Smooth muscle cell (in vitro differentiated cells): ENCODE measurements around the gene SCLY. TPM values are rescaled to one million over a fixed set of nuclear protein-coding genes. Genes with fewer than 3 reads are reported as not detected.

ENCODE experiments used
- DNase-seq: peaks from one replicate; lab custom pipeline; 2025; ENCODE audit not compliant: unreplicated experiment; lab: John Stamatoyannopoulos, UW
- H2AFZ ChIP-seq: fragments of 200-600 bp; sonication (generic); 2 replicates; pipeline ENCODE4 v1.6.0; 2016; ENCODE audit warnings: antibody characterized with exemption, low read depth, mild to moderate bottlenecking
- H3F3A ChIP-seq: fragments of 200-600 bp; sonication (generic); 2 replicates; pipeline ENCODE4 v1.6.0; 2017; ENCODE audit warnings: antibody characterized with exemption, low read depth
- H3K27ac ChIP-seq: fragments of 200-600 bp; sonication (generic); 2 replicates; pipeline ENCODE4 v1.5.1; 2016; ENCODE audit warnings: low read depth, mild to moderate bottlenecking
- H3K27me3 ChIP-seq: fragments of 200-600 bp; sonication (generic); 2 replicates; pipeline ENCODE4 v1.6.1; 2016; ENCODE audit warnings: low read depth, mild to moderate bottlenecking
- H3K36me3 ChIP-seq: fragments of 200-600 bp; sonication (generic); 2 replicates; pipeline ENCODE4 v1.5.1; 2016; ENCODE audit warnings: low read depth
- H3K4me1 ChIP-seq: fragments of 200-600 bp; sonication (generic); 2 replicates; pipeline ENCODE4 v1.5.1; 2016; ENCODE audit warnings: low read depth
- H3K4me2 ChIP-seq: fragments of 200-600 bp; sonication (generic); 2 replicates; pipeline ENCODE4 v1.6.0; 2016; ENCODE audit warnings: mild to moderate bottlenecking
- H3K4me3 ChIP-seq: fragments of 200-600 bp; sonication (generic); 2 replicates; pipeline ENCODE4 v1.5.1; 2016; ENCODE audit warnings: mild to moderate bottlenecking
- H3K79me2 ChIP-seq: fragments of 200-600 bp; sonication (generic); 2 replicates; pipeline ENCODE4 v1.6.0; 2016; ENCODE audit warnings: low read depth, mild to moderate bottlenecking
- H3K9ac ChIP-seq: fragments of 200-600 bp; sonication (generic); 2 replicates; pipeline ENCODE4 v1.6.0; 2016; ENCODE audit warnings: low read depth
- H3K9me3 ChIP-seq: fragments of 200-600 bp; sonication (generic); replicated peaks from 2 replicates; pipeline ENCODE4 v1.5.1; 2016; ENCODE audit warnings: low read depth
- H4K20me1 ChIP-seq: fragments of 200-600 bp; sonication (generic); 2 replicates; pipeline ENCODE4 v1.6.0; 2016; ENCODE audit warnings: low read depth
- CTCF ChIP-seq: fragments of 200-600 bp; sonication (generic); IDR thresholded peaks from 2 replicates; pipeline ENCODE4 v1.5.1; 2017; ENCODE audit warnings: borderline replicate concordance, mild to moderate bottlenecking, antibody characterized with exemption; ENCODE audit not compliant: insufficient read depth, poor library complexity, severe bottlenecking
- WGBS: methylation state at CpG from one replicate; pipeline ENCODE4 v1.1.7; 2016; ENCODE audit warnings: low lambda C conversion rate; 5-methylcytosine and 5-hydroxymethylcytosine counted together
- polyA plus RNA-seq: library from polyadenylated mRNA; unstranded; fragments of >200 nt; fragmentation: Nextera tagmentation; extraction: Ambion mirVana; gene quantifications from 2 replicates; pipeline ENCODE4 v1.2.1, GENCODE V29; 2016
- total RNA-seq: library from RNA; depleted of rRNA; stranded (reverse); fragments of >200 nt; gene quantifications from 2 replicates; pipeline ENCODE4 v1.2.3, GENCODE V29; 2014

The SCLY gene
- total and polyA plus RNA-seq, 2 experiments from 2014 or later: 7.6 to 12.9 TPM

DNA sequence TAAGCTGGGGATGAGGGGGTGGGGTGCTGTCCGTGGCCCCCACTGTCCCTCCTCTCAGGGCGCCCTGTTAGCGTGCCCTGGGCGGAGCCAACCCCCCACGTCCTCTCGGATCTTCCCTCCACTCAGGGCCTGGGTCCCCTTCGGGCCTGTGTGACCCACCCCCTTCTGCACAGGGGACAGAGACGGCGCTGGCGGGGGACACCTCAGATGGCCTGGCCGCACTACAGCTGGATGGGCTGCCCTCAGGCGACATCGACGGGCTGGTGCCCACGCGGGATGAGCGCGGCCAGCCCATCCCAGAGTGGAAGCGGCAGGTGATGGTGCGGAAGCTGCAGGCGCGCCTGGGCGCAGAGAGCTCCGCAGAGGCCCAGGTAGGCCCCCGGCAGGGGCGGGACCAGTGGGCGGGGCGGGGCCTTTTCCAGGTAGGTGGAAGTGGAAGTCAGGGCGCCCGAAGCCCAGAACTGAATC, 67.8 kb downstream of the SCLY start:
- no peak for DNase-seq
- no peaks in the 10 kb centered on the region for H4K20me1 ChIP-seq
- TF ChIP-seq CTCF: no peak
- no peaks in the 10 kb centered on the region for H3K27me3 ChIP-seq
- no peaks in the 10 kb centered on the region for H3K4me1 ChIP-seq
- no peaks in the 10 kb centered on the region for H3K79me2 ChIP-seq
- H3K4me3 ChIP-seq: no peak overlapping the region
- H2AFZ ChIP-seq: no peak overlapping the region
- H3K36me3 ChIP-seq: no peaks in the 10 kb centered on the region
- WGBS: 61% methylated on average over 19 of the region's 30 CpGs
- H3K27ac ChIP-seq: no peak overlapping the region
- no peak overlapping the region for H3K4me2 ChIP-seq
- H3F3A ChIP-seq: no peaks in the 10 kb centered on the region
- no peak overlapping the region for H3K9ac ChIP-seq
- no peaks in the 10 kb centered on the region for H3K9me3 ChIP-seq

DNA sequence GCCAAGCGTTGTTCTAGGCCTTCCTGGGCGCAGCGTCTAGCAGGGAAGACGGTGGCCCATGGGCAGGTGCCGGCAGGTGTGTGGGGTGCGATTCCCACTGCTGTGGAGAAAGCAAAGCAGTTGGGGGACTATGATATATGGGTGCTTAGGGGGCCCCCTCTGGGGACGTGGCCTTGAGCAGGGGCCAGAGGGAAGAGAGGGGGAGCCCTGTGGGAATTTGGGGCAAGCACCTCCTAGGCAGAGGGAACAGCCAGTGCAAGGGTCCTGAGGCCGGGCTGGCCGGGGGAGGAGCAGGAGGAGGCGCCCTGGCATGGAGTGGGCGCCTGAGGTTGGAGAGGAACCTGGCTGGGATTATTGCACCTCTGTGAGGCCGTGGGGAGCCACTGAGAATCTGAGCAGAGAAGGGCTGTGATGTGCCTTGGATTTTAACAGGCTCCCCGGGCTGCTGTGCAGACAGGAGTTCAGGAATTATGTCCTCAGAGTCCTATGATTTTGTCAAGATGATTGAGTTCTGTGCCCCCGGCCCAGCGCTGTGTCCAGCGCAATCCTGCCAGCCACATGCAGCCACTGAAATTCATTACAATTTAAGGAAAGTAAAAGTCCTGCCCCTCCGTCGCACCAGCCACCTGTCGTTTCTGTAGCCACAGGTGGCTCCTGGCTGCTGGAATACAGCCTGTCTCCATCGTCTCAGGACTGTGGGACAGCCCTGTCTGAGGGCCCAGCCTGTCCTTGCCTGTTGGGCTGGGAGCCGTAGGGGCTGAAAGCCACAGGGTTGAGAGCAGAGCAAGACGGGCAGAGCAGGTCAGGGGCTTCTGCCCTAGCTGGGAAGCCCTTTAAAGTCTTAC, 68.6 kb downstream of the SCLY start:
- DNase-seq: no peak
- Histone ChIP-seq H4K20me1 (no peaks in the 10 kb centered on the region), H3K4me2 (no peak overlapping the region), H3K4me3 (no peak overlapping the region), H2AFZ (no peak overlapping the region), H3K27me3 (no peaks in the 10 kb centered on the region), H3K9ac (no peak overlapping the region), H3K27ac (no peak overlapping the region), H3K79me2 (no peaks in the 10 kb centered on the region), H3K36me3 (no peaks in the 10 kb centered on the region), H3F3A (no peaks in the 10 kb centered on the region), H3K9me3 (no peaks in the 10 kb centered on the region), H3K4me1 (no peaks in the 10 kb centered on the region)
- WGBS: 93% methylated on average over 22 of the region's 22 CpGs
- no peak for TF ChIP-seq CTCF

DNA sequence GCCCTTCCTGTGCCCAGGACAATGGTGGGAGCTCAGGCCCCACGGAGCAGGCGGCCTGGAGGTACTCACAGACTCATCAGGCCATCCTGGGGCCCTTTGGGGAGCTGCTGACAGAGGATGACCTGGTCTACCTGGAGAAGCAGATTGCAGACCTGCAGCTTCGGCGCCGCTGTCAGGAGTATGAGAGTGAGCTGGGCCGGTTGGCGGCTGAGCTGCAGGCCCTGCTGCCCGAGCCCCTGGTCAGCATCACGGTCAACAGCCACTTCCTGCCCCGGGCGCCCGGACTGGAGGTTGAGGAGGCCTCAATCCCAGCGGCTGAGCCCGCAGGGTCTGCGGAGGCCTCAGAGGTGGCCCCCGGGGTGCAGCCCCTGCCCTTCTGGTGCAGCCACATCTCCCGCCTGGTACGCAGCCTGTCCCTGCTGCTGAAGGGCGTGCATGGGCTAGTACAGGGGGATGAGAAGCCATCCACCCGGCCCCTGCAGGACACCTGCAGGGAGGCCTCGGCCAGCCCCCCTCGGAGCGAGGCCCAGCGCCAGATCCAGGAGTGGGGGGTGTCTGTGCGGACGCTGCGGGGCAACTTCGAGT, 69.4 kb downstream of the SCLY start:
- Histone ChIP-seq H3K27me3 (no peaks in the 10 kb centered on the region), H3K36me3 (no peaks in the 10 kb centered on the region), H3F3A (no peaks in the 10 kb centered on the region), H3K4me2 (no peak overlapping the region), H4K20me1 (no peaks in the 10 kb centered on the region), H3K79me2 (no peaks in the 10 kb centered on the region), H3K4me3 (no peak overlapping the region), H3K4me1 (no peaks in the 10 kb centered on the region), H2AFZ (no peak overlapping the region), H3K27ac (no peak overlapping the region), H3K9me3 (no peaks in the 10 kb centered on the region), H3K9ac (no peak overlapping the region)
- 96% methylated on average over 28 of the region's 28 CpGs for WGBS
- DNase-seq: no peak
- no peak for TF ChIP-seq CTCF
